ENCODE data around the gene PRR33. TPM values are rescaled to one million over a fixed set of nuclear protein-coding genes. Genes with fewer than 3 reads are reported as not detected.

Gene PRR33
- total RNA-seq = not detected in 2 replicates

DNA sequence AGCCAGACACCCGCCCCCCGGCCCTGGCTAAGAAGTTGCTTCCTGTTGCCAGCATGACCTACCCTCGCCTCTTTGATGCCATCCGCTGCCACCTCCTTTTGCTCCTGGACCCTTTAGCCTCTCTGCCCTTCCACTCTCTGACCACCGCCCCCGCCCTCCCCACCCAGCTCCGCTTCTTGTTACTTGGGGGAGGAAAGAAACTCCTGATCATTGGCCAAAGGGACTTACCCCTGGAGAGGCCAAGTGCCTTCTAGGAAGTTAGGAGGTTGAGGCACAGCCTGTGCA is at the start of gene PRR33:
Gene PRR33, minus strand, starts transcription at position 65 of the 285 bp plus-strand sequence. CDS start 1,311 bp downstream, outside the sequence.

DNA sequence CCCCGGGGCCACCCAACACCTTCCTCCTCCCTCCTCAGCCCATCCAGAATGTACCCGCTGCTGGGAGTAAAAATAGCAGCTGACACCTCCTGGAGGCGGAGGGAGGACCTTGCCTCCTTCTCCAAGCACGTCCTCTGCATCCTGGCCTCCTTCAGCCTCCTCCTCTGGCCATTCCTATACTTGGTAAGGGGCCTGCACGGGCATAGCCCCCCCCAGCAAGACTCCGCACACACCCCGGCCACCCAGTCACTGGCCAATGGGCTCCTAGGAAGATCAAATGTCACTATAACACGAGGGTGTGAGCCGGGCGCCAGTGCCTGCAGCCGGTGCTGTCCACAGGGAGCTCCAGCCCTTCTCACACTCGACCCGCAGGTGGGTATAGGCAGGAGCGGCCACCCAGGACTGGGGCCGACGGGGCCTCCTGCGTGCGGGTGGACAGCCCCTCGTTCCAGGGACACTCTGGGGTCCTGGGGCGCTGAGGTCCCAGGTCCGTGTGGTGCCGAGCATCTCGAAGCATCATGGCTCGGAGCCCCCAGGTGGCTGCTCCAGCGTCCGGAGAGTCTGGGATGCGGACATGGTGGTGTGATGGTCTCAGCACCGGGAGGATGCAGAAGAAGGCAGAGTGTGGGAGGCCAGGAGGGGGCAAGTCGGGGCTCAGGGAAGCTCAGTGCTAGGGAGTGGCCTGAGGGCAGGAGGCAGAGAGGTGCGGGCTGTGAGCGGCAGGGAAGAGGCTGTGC is 27.9 kb upstream of the PRR33 start, which contains the start of gene TNNT3:
Gene TNNT3, plus strand, starts transcription at position 313 of the 737 bp plus-strand sequence. CDS start 3,172 bp downstream, outside the sequence.

DNA sequence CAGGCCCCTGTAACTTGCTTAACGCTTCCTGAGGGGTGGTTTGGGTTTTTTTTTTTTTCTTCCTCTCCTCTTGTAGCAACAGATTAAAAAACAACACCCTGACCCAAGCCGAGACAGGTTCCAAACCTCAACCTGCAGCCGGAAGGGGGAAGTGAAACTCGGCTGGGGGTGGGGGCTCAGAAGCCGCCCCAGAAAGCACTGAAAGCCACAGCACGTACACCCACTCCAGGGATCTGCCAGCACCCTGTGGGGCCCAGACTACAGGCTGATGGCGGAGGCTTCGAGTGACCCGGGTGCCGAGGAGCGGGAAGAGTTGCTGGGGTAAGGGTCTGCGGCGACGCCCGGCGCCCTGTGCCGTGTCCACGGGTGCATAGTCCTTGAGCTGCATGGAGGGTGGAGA is 38.8 kb downstream of the PRR33 start, which contains the start of gene LSP1:
Gene LSP1, plus strand, starts transcription at position 208 of the 400 bp plus-strand sequence. Its CDS starts 61 bp downstream, at position 269.

GRCh38 chr11:1838426-1839144 is 53.1 kb downstream of the PRR33 start, which contains the start of gene TNNI2:
TNNI2 (plus strand) TSS chr11:1838981; CDS start chr11:1839697, 716 bp downstream.

Small RNAs within 50 kb of the gene (small RNA-seq; reads per million reads assigned to genes)
- gene AC051649.1 (not detected), gene MIR4298 (not detected)

Other genes starting within 250 kb of the PRR33 start
- not detected in 2 replicates for gene KRTAP5-6, start 194.7 kb downstream of the PRR33 start, total RNA-seq
- 0.65 and 1.2 TPM in 2 replicates for gene IFITM10, start 141.3 kb downstream of the PRR33 start, total RNA-seq
- 143 and 148 TPM in 2 replicates for gene CTSD, start 128.0 kb downstream of the PRR33 start, total RNA-seq
- gene SYT8, start 56.9 kb downstream of the PRR33 start, total RNA-seq = 0.12 and 1.1 TPM in 2 replicates
- gene TNNI2, start 52.9 kb downstream of the PRR33 start, total RNA-seq = not detected in 2 replicates
- 0.24 and 0.65 TPM in 2 replicates for gene LSP1, start 38.8 kb downstream of the PRR33 start, total RNA-seq
- not detected in 2 replicates for gene TNNT3, start 27.8 kb upstream of the PRR33 start, total RNA-seq
- 80.2 and 128 TPM in 2 replicates for gene MRPL23, start 55.4 kb upstream of the PRR33 start, total RNA-seq
- gene H19, start 105.9 kb upstream of the PRR33 start, total RNA-seq = 0.49 and 0.73 TPM in 2 replicates
- gene IGF2, start 247.5 kb upstream of the PRR33 start, total RNA-seq = 0.85 and 1.9 TPM in 2 replicates

Data from hair follicle dermal papilla cell (primary cell).